Astrocyte (in vitro differentiated cells and primary cell): ENCODE results near the gene RTEL1.
"Not testable (repeated sequence)": the region's sequence is repeated elsewhere in the genome, so short reads cannot be mapped to it uniquely, and the experiment has no call there.

Experiments used
- EZH2 ChIP-seq: IDR thresholded peaks from 2 replicates; pipeline ENCODE4 v1.6.1; 2012; ENCODE audit warnings: mild to moderate bottlenecking, low read length, inconsistent platforms; ENCODE audit not compliant: insufficient read depth
- TF ChIP-seq, protein P1 (sequence below): IDR thresholded peaks from 2 replicates; pipeline ENCODE4 v1.5.1; 2011; ENCODE audit warnings: low read depth, mild to moderate bottlenecking, inconsistent platforms, low read length, moderate library complexity; ENCODE audit not compliant: insufficient read depth

DNA sequence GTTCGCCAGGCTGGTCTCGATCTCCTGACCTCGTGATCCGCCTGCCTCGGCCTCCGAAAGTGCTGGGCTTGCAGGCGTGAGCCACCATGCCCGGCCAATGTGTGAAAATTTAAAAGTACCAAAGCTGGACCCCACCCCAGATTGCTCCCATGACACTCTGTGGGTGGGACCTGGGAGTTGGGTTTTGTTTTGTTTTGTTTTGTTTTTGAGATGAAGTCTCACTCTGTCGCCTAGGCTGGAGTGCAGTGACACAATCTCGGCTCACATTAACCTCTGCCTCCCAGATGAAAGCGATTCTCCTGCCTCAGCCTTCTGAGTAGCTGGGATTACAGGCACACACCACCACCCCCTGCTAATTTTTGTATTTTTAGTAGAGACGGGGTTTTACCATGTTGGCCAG is 13.6 kb downstream of the RTEL1 start:
- TF ChIP-seq, protein P1, sequence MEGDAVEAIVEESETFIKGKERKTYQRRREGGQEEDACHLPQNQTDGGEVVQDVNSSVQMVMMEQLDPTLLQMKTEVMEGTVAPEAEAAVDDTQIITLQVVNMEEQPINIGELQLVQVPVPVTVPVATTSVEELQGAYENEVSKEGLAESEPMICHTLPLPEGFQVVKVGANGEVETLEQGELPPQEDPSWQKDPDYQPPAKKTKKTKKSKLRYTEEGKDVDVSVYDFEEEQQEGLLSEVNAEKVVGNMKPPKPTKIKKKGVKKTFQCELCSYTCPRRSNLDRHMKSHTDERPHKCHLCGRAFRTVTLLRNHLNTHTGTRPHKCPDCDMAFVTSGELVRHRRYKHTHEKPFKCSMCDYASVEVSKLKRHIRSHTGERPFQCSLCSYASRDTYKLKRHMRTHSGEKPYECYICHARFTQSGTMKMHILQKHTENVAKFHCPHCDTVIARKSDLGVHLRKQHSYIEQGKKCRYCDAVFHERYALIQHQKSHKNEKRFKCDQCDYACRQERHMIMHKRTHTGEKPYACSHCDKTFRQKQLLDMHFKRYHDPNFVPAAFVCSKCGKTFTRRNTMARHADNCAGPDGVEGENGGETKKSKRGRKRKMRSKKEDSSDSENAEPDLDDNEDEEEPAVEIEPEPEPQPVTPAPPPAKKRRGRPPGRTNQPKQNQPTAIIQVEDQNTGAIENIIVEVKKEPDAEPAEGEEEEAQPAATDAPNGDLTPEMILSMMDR, result not testable (repeated sequence)
- TF ChIP-seq EZH2, result not testable (repeated sequence)
